Pancreas (tissue), 10 donors: Measurements from ENCODE around the gene ZSCAN30. TPM values are rescaled to one million over a fixed set of nuclear protein-coding genes. Genes with fewer than 3 reads are reported as not detected.
A peak's percentile ranks its signal among the peaks of the same experiment; 100 is the strongest.

Experiments used
- ATAC-seq, 4 donors: fragments of 200-7000 bp; cut with Tn5 transposase; one replicate each; pipeline versions ENCODE4 v1.8.0 to v1.9.1; 2020; ENCODE audit warnings: mild to moderate bottlenecking in 4 of 4, moderate library complexity in 4 of 4
- DNase-seq, 6 donors: peaks; one replicate each; pipeline ENCODE4 v3.0.0-alpha.2; 2020
- FAIRE-seq: peaks from 2 replicates; lab custom pipeline; 2012; peaks lifted over from hg19 to GRCh38; lab: Jason Lieb, UNC
- H3K27ac ChIP-seq, 4 donors: fragments of 200-600 bp; sonication (generic); 1 replicate in 3 of 4; 2 replicates in 1 of 4; pipeline versions ENCODE4 v1.5.0 to v1.8.0; 2020
- H3K27me3 ChIP-seq, 4 donors: fragments of 200-600 bp; one replicate each; pipeline ENCODE4 v1.8.0; 2021
- H3K36me3 ChIP-seq, 3 donors: fragments of 200-600 bp; sonication (generic) in 1 of 3; one replicate each; pipeline versions ENCODE4 v1.5.0 to v1.8.0; 2020 to 2021
- H3K4me1 ChIP-seq, 3 donors: fragments of 200-600 bp; one replicate each; pipeline ENCODE4 v1.8.0; 2021
- H3K4me3 ChIP-seq, 4 donors: fragments of 200-600 bp; sonication (generic) in 2 of 4; one replicate each; pipeline versions ENCODE4 v1.5.0 to v1.8.0; 2020 to 2021
- H3K9me3 ChIP-seq, 4 donors: fragments of 200-600 bp; one replicate each; pipeline ENCODE4 v1.8.0; 2021
- WGBS, 2 donors: extraction: QIAGEN DNeasy Blood & Tissue Kit; methylation state at CpG; one replicate each; pipeline ENCODE4 v1.1.7; 2013; 5-methylcytosine and 5-hydroxymethylcytosine counted together
- intact Hi-C, 3 donors: fragments of 100-400 bp; cut with DNase I; formaldehyde crosslinking; loops; one replicate each; pipeline versions ENCODE4 v1.11.1 to v1.14.2; 2022
- polyA plus RNA-seq, 2 donors: library from polyadenylated mRNA; stranded (reverse); fragments of 200-250 nt; gene quantifications; one replicate each; pipeline ENCODE4 v1.2.3, GENCODE V29; 2013
- total RNA-seq, 6 donors: library from RNA; stranded (reverse); fragmentation: NEBNext Ultra II Directional in 4 of 6; extraction: Animal tissue kit (Norgen Biotek cat#: 25700) in 4 of 6; gene quantifications; one replicate each; pipeline versions ENCODE4 v1.2.1 to v1.2.4, GENCODE V29; 2021 to 2023
- TF ChIP-seq, protein P1 (sequence below), 4 donors: fragments of 200-600 bp; sonication (generic) in 3 of 4; IDR thresholded peaks; one replicate each; pipeline versions ENCODE4 v1.5.0 to v1.8.0; 2021; ENCODE audit warnings: antibody characterized with exemption in 4 of 4
- donor health status: healthy with polysubstance abuse.
- donor health status: DM: no; HTN: no; CAD: no; lungs with moderate emphysema.
- donor health status: DM: no; HTN: no; CAD: no.
- donor health status: control.
- donor health status: control.
- donor health status: Bipolar disorder and iron deficiency.
- donor health status: DM: yes; HTN: yes; CAD: no.
- donor health status: DM: no; HTN: no; CAD: no.
- donor health status: DM: no; HTN: no; CAD: no.
- donor health status: DM: yes; HTN: yes; CAD: no.

The ZSCAN30 gene
- total and polyA plus RNA-seq, 8 donors, result 5.2 to 16.9 (median 8.8) TPM

DNA sequence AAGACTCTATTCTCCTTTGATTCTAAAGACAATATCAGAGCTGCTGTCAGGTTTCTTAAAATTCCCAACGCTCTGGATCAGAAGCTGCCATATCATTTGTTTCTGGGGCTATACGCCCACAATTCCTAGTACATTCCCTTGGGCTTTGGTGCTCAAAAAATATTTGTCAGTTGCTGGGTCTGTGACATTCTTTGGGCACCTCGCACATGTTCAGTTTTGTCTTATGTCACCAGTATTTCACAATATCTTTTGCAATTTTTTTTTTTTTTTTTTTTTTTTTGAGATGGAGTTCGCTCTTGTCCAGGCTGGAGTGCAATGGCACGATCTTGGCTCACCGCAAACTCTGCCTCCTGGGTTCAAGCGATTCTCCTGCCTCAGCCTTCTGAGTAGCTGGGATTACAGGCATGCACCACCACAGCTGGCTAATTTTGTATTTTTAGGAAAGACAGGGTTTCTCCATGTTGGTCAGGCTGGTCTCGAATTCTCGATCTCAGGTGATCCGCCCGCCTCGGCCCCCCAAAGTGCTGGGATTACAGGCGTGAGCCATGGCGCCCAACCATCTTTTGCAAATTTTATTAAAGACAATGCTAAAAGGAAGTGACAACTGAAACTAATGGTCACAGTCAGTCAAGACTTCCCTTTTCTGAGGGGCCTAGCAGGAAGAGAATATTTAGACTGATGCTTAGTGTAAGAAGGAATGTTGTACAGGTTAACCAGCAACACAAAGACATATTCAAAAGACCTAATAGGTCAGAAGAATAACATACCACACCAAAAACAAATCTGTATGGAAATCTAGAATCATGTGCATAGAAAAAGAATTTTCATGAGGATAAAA, 42.4 kb downstream of the ZSCAN30 start:
- intact Hi-C loops, result no loop called here
- TF ChIP-seq, protein P1, sequence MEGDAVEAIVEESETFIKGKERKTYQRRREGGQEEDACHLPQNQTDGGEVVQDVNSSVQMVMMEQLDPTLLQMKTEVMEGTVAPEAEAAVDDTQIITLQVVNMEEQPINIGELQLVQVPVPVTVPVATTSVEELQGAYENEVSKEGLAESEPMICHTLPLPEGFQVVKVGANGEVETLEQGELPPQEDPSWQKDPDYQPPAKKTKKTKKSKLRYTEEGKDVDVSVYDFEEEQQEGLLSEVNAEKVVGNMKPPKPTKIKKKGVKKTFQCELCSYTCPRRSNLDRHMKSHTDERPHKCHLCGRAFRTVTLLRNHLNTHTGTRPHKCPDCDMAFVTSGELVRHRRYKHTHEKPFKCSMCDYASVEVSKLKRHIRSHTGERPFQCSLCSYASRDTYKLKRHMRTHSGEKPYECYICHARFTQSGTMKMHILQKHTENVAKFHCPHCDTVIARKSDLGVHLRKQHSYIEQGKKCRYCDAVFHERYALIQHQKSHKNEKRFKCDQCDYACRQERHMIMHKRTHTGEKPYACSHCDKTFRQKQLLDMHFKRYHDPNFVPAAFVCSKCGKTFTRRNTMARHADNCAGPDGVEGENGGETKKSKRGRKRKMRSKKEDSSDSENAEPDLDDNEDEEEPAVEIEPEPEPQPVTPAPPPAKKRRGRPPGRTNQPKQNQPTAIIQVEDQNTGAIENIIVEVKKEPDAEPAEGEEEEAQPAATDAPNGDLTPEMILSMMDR (IDR thresholded peaks at IDR 0.05), result no peak
- Histone ChIP-seq H3K36me3 (peaks cover 0 to 56% (median 14%) of the 10 kb centered on the region in 3 donors), H3K4me3 (no peak overlapping the region), H3K4me1 (no peaks in the 10 kb centered on the region), H3K9me3 (no peaks in the 10 kb centered on the region), H3K27ac (no peak overlapping the region), H3K27me3 (no peaks in the 10 kb centered on the region)
- no peak for FAIRE-seq
- no peak for DNase-seq
- 97% methylated on average over 14 of the region's 14 CpGs for WGBS, 2 donors
- peak in 1 of 4 donors; percentile 19 for ATAC-seq

DNA sequence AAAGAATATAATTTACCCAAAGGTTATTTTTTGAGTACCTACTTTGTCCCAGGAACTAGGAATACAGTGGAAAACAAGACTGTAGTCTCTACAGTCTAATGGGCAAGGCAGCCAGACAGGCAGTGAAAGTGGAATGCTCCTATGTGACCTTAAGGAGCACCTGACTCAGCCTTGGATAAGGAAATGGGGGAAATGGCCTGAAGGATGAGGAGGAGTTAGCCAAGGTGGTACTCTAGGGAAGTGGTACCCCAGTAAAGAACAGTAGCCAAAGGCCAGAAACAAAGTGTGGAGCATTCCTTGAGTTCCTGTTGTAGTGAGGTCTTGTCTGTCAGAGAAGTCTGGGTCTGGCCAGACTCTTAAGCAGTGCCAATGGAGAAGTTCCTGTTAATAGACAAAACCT, 43.2 kb downstream of the ZSCAN30 start:
- FAIRE-seq, result no peak
- H3K36me3 ChIP-seq, result peaks cover 0 to 59% (median 14%) of the 10 kb centered on the region in 3 donors
- ATAC-seq, result no peak
- intact Hi-C loops, result no loop called here
- no peak for DNase-seq
- no peak overlapping the region for H3K27ac ChIP-seq
- peaks cover 4 to 7% (median 5%) of the 10 kb centered on the region in 3 donors for H3K4me1 ChIP-seq
- H3K4me3 ChIP-seq, result no peak overlapping the region
- no peaks in the 10 kb centered on the region for H3K9me3 ChIP-seq
- H3K27me3 ChIP-seq, result no peaks in the 10 kb centered on the region
- TF ChIP-seq, protein P1 (IDR thresholded peaks at IDR 0.05), result no peak

DNA sequence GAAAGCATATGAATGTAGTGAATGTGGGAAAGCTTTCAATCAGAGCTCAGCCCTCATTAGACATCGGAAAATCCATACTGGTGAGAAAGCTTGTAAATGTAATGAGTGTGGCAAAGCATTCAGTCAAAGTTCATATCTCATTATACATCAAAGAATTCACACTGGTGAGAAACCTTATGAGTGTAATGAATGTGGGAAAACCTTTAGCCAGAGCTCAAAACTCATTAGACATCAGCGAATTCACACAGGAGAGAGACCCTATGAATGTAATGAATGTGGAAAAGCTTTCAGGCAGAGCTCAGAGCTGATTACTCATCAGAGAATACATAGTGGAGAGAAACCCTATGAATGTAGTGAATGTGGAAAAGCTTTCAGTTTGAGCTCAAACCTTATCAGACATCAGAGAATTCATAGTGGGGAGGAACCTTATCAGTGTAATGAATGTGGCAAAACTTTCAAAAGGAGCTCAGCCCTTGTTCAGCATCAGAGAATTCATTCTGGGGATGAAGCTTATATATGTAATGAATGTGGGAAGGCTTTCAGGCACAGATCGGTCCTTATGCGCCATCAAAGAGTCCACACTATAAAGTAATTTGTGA, 44.2 kb downstream of the ZSCAN30 start:
- FAIRE-seq, result no peak
- peaks cover 7 to 9% (median 8%) of the 10 kb centered on the region in 3 donors for H3K4me1 ChIP-seq
- peaks cover 0 to 59% (median 14%) of the 10 kb centered on the region in 3 donors for H3K36me3 ChIP-seq
- intact Hi-C loops, result no loop called here
- H3K27ac ChIP-seq, result no peak overlapping the region
- no peaks in the 10 kb centered on the region for H3K27me3 ChIP-seq
- no peak for DNase-seq
- 95 to 97% methylated on average over 4 of the region's 4 CpGs for WGBS, 2 donors
- no peak for ATAC-seq
- no peaks in the 10 kb centered on the region for H3K9me3 ChIP-seq
- TF ChIP-seq, protein P1 (IDR thresholded peaks at IDR 0.05), result no peak
- no peak overlapping the region for H3K4me3 ChIP-seq

DNA sequence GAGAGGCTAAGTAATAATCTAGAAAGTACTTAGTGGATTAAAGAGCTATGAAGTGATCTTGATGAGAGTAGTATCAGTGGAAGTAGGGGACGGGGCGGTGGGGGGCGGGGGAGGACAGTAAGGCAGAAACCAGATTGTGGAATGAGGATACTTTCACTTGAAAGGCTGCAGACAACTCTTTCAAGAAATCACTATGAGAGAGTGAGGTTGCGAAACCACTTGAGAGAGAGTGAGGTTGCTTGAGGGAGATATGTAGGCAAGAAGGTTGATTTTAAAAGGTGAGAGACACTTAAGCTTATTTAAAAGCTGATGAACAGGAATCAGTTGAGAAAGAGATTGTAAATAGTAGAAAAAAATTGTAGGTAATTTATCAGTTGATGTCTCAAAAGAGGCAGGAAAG, 45.4 kb downstream of the ZSCAN30 start:
- ATAC-seq, result no peak
- no peaks in the 10 kb centered on the region for H3K9me3 ChIP-seq
- H3K36me3 ChIP-seq, result peaks cover 0 to 59% (median 14%) of the 10 kb centered on the region in 3 donors
- peaks cover 7 to 11% (median 8%) of the 10 kb centered on the region in 3 donors for H3K4me1 ChIP-seq
- no peaks in the 10 kb centered on the region for H3K27me3 ChIP-seq
- intact Hi-C loops, result no loop called here
- 96 to 100% methylated on average over 4 of the region's 4 CpGs for WGBS, 2 donors
- no peak for DNase-seq
- no peak overlapping the region for H3K27ac ChIP-seq
- TF ChIP-seq, protein P1 (IDR thresholded peaks at IDR 0.05), result no peak
- no peak for FAIRE-seq
- no peak overlapping the region for H3K4me3 ChIP-seq
